Measurements from ENCODE around the gene LHFPL6.

- TF ChIP-seq CTCF (IDR thresholded peaks at IDR 0.05) (no peak), POLR2AphosphoS5 (IDR thresholded peaks at IDR 0.05) (no peak), POLR2A (IDR thresholded peaks at IDR 0.05) (no peak)
Observed at GRCh38 chr13:39335721-39336120, 267.3 kb downstream of the LHFPL6 start.
